Lung microvascular endothelial cell (primary cell): ENCODE results near the gene SYDE1. TPM values are rescaled to one million over a fixed set of nuclear protein-coding genes. Genes with fewer than 3 reads are reported as not detected.
A peak's percentile ranks its signal among the peaks of the same experiment; 100 is the strongest.

Experiments used
- DNase-seq, 2 donors: peaks; one replicate each; pipeline versions ENCODE4 v3.0.0 to v3.0.0-alpha.2; 2010; ENCODE audit warnings: low read depth in 2 of 2
- total RNA-seq: library from RNA; depleted of rRNA; stranded (reverse); fragments of >200 nt; gene quantifications from 2 replicates; pipeline ENCODE4 v1.2.1, GENCODE V29; 2014

Gene SYDE1
- total RNA-seq, 1 donor from 2014 or later = 14.3 TPM

GRCh38 chr19:15125232-15126067 lies 18.2 kb downstream of the SYDE1 start:
- DNase-seq = peak; percentile 97 to 98

GRCh38 chr19:15126131-15126910 lies 19.1 kb downstream of the SYDE1 start:
- no peak for DNase-seq

GRCh38 chr19:15128162-15128770 lies 21.1 kb downstream of the SYDE1 start:
- DNase-seq = no peak

GRCh38 chr19:15129856-15130585 lies 22.8 kb downstream of the SYDE1 start:
- DNase-seq = no peak

GRCh38 chr19:15136234-15136954 lies 29.2 kb downstream of the SYDE1 start:
- DNase-seq = no peak

- DNase-seq = no peak
Measured at GRCh38 chr19:15137777-15138176, 30.6 kb downstream of the SYDE1 start.

- DNase-seq = no peak
Measured at GRCh38 chr19:15138427-15138826, 31.2 kb downstream of the SYDE1 start.

- no peak for DNase-seq
Measured at GRCh38 chr19:15141143-15141542, 33.9 kb downstream of the SYDE1 start.

GRCh38 chr19:15142313-15142712 lies 35.1 kb downstream of the SYDE1 start:
- no peak for DNase-seq

- peak in 1 of 2 donors; percentile 25 for DNase-seq
Measured at GRCh38 chr19:15144046-15144646, 36.9 kb downstream of the SYDE1 start.

GRCh38 chr19:15147090-15147489 lies 39.9 kb downstream of the SYDE1 start:
- no peak for DNase-seq

- no peak for DNase-seq
Measured at GRCh38 chr19:15149737-15150136, 42.5 kb downstream of the SYDE1 start.

GRCh38 chr19:15154002-15154612 lies 46.9 kb downstream of the SYDE1 start:
- DNase-seq = peak; percentile 56 to 59

- no peak for DNase-seq
Measured at GRCh38 chr19:15155296-15155695, 48.1 kb downstream of the SYDE1 start.

GRCh38 chr19:15156391-15156790 lies 49.2 kb downstream of the SYDE1 start:
- no peak for DNase-seq

- no peak for DNase-seq
Measured at GRCh38 chr19:15159251-15159650, 52.0 kb downstream of the SYDE1 start.

- DNase-seq = peak; percentile 58 to 72
Measured at GRCh38 chr19:15161028-15161984, 54.1 kb downstream of the SYDE1 start.
